GM12865 (cell line): Measurements from ENCODE around the gene RTN4RL1.

Experiments used
- DNase-seq: peaks from one replicate; pipeline ENCODE4 v3.0.0; 2010; ENCODE audit warnings: low read depth
- H3K4me3 ChIP-seq: 2 replicates; pipeline ENCODE4 v1.5.1; 2011; ENCODE audit warnings: mild to moderate bottlenecking, low read depth, low read length, control low read depth
- TF ChIP-seq, protein P1 (sequence below): IDR thresholded peaks from 2 replicates; pipeline ENCODE4 v1.5.1; 2011; ENCODE audit warnings: low read length, control low read depth, low read depth, inconsistent platforms; ENCODE audit not compliant: insufficient read depth; ENCODE audit errors: missing control alignments

The RTN4RL1 gene

DNA sequence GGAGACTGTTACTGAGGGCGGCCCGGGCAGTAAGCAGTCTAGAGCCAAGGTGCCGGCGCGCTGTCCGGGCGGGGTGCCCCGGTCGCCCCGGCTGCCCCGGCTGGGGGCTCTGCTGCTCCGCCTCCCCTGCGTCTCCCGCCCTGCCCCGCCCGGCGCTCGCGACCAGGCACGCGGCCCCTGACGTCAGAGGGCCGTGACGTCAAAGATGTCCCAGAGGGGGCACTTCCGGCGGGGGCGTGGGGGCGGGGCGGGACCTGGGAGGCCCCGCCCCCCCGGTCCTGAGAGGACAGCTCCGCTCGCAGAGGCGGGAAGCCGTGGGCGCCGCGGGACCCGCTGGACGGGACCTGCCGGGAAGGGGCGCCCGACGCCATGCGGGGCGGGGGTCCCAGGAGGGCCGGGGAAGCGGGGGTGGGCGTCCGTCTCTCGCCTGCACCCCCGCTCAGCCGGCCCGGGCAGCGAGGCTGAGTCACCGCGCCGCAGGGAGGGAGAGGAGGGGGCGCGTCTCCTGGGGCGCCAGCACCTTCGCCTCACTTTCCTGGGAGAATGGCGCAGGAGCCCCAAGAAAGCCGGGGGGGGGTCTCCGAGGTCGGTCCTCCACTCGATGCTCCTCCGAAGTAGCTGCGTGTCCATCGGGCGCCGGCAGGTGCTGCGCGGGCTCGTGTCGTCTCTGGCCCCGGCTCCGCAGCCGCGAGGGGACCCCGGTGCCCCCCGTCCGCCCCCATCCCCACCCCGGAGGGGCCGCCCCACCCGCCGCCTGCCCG lies 25.3 kb upstream of the RTN4RL1 start:
- DNase-seq = peak; percentile 80
- H3K4me3 ChIP-seq = peak overlapping the region; percentile 34
- TF ChIP-seq, protein P1, sequence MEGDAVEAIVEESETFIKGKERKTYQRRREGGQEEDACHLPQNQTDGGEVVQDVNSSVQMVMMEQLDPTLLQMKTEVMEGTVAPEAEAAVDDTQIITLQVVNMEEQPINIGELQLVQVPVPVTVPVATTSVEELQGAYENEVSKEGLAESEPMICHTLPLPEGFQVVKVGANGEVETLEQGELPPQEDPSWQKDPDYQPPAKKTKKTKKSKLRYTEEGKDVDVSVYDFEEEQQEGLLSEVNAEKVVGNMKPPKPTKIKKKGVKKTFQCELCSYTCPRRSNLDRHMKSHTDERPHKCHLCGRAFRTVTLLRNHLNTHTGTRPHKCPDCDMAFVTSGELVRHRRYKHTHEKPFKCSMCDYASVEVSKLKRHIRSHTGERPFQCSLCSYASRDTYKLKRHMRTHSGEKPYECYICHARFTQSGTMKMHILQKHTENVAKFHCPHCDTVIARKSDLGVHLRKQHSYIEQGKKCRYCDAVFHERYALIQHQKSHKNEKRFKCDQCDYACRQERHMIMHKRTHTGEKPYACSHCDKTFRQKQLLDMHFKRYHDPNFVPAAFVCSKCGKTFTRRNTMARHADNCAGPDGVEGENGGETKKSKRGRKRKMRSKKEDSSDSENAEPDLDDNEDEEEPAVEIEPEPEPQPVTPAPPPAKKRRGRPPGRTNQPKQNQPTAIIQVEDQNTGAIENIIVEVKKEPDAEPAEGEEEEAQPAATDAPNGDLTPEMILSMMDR = no peak

DNA sequence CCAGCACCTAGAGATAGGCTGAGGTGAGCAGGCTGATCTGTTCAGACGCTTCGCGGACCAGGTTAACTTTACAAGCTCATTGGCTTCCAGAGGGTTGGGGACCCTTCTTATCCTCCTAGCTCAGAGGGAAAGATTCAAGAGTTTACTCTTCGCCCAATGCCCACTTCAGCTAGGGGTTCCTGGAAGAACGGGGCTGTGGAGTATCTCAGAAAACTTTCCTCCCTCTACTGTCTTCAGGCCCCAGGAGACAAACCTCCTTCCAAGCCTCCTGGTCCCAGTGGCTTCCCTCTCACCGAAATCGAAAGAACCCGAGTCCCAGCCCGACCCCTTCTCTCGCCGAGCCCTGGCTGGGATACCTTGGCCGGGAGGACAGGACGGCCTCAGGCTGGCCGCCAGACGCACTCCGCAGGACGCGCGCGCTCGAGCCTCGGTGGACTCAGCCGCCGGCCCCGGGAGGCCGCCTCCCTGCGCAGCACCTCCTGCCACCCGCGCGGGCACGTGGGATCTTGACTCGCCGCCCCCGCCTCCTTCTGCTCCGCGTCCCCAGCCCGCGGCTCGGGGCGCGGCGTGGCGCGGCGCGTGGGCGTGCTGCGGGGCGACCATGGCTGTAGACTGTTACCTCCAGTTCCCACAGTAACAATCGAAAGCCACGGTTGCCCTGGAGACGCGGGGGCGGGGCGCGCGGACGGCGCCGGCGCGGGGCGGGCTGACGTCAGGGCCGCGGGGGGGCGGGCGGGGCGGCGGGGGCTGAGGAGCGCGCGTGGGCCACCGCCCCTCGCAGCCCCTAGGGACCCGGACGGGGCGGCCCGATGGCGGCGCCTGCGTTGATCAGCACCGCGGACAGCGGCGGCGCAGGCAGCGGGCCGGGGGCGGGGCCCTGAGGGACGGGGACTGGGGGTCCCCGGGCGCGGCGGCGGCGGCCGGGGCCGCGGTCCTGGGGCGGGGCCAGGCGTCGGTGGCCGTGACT lies 24.5 kb upstream of the RTN4RL1 start:
- peak; percentile 89 for DNase-seq
- TF ChIP-seq, protein P1 = no peak
- H3K4me3 ChIP-seq = peak overlapping the region; percentile 72

DNA sequence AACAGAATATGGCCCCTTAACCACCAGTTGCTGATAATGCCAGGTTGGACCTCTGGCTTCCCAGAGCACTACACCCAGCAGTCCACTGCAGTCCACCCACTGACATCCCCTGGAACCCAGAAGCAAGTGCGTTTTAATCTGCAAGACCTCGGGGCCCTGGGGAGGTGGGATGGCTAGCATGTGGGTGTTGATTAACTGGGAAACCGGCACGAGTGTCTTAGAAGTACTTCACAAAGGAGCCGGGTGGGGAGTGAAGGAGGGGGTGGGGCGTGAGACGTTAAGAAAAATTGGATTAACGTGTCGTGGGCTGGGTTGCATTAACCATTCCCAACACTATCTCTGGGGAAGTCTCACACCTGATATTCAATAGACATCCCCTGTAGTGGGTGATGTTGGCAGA lies 23.7 kb upstream of the RTN4RL1 start:
- H3K4me3 ChIP-seq = no peak overlapping the region
- DNase-seq = no peak
- TF ChIP-seq, protein P1 = no peak

DNA sequence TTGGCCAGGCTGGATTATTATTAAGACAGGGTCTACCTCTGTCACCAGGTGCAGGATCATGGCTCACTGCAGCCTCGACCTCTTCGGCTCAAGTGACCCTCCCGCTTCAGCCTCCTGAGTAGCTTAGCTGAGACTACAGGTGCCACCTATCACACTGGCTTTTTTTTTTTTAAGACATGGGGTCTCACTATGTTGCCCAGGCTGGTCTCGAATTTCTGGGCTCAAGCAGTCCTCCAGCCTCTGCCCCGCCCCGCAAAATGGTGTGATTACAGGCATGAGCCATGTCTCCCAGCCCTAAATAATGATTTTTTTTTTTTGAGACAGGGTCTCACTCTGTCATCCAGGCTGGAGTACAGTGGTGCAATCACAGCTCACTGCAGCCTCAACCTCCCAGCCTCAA lies 22.5 kb upstream of the RTN4RL1 start:
- DNase-seq = no peak
- TF ChIP-seq, protein P1 = no peak
- H3K4me3 ChIP-seq = no peak overlapping the region

GRCh38 chr17:2044263-2044894 lies 19.2 kb upstream of the RTN4RL1 start:
- TF ChIP-seq, protein P1 = no peak
- H3K4me3 ChIP-seq = no peak overlapping the region
- no peak for DNase-seq

DNA sequence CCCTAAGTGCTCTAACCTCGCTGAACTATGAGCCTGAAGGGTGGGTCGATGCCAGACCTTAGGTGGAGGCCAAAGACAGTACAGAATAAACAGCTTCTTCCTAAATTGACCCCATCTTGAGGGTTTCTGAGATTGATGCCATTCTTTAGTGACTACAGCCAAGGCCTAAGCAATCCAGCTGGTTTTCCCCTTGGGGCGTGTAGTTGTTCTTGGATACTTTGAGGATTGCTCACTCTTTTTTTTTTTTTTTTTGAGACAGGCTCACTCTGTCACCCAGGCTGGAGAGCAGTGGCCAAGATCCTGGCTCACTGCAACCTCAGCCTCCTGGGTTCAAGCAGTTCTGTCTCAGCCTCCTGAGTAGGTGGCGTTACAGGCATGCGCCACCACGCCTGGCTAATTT lies 18.7 kb upstream of the RTN4RL1 start:
- TF ChIP-seq, protein P1 = no peak
- no peak overlapping the region for H3K4me3 ChIP-seq
- no peak for DNase-seq
